ENCODE measurements around the gene ASXL2.

- TF ChIP-seq CTCF (IDR thresholded peaks at IDR 0.05 in 4 of 5, conservative IDR thresholded peaks at IDR 0.05 in 1 of 5) (no peak), POLR2A (IDR thresholded peaks at IDR 0.05) (no peak)
Measured at GRCh38 chr2:25894135-25894830, 16.0 kb upstream of the ASXL2 start.
